DOHH2 (cell line): Measurements from ENCODE around the gene CYP27B1.

Experiments
- H3F3A ChIP-seq: fragments of 200-600 bp; sonication (generic), shearing (Covaris generic); 2 replicates; pipeline ENCODE4 v1.6.0; 2016; ENCODE audit warnings: antibody characterized with exemption, mild to moderate bottlenecking; ENCODE audit not compliant: control insufficient read depth, insufficient read depth
- H3K27ac ChIP-seq: fragments of 200-600 bp; sonication (generic); 2 replicates; pipeline ENCODE4 v1.5.1; 2014; ENCODE audit warnings: low read depth, mild to moderate bottlenecking, low read length, moderate library complexity
- H3K27me3 ChIP-seq: fragments of 200-600 bp; sonication (generic); 2 replicates; pipeline ENCODE4 v1.6.1; 2014; ENCODE audit warnings: mild to moderate bottlenecking, low read length, mixed read lengths; ENCODE audit not compliant: control insufficient read depth
- H3K36me3 ChIP-seq: fragments of 200-600 bp; sonication (generic); 2 replicates; pipeline ENCODE4 v1.6.1; 2014; ENCODE audit warnings: mild to moderate bottlenecking, low read length, moderate library complexity, mixed read lengths; ENCODE audit not compliant: control insufficient read depth
- H3K4me1 ChIP-seq: fragments of 200-600 bp; sonication (generic); 2 replicates; pipeline ENCODE4 v1.6.1; 2014; ENCODE audit warnings: mild to moderate bottlenecking, low read length, mixed read lengths; ENCODE audit not compliant: control insufficient read depth
- H3K4me2 ChIP-seq: fragments of 200-600 bp; sonication (generic); 2 replicates; pipeline ENCODE4 v1.6.0; 2014; ENCODE audit warnings: mild to moderate bottlenecking, low read length, moderate library complexity
- H3K4me3 ChIP-seq: fragments of 200-600 bp; sonication (generic); 2 replicates; pipeline ENCODE4 v1.5.1; 2014; ENCODE audit warnings: mild to moderate bottlenecking, low read length, mixed read lengths
- H3K79me2 ChIP-seq: fragments of 200-600 bp; sonication (generic); 2 replicates; pipeline ENCODE4 v1.6.1; 2014; ENCODE audit warnings: mild to moderate bottlenecking, low read length, mixed read lengths; ENCODE audit not compliant: control insufficient read depth
- H3K9me2 ChIP-seq: fragments of 200-600 bp; sonication (generic); replicated peaks from 2 replicates; pipeline ENCODE4 v1.6.1; 2014; ENCODE audit warnings: mild to moderate bottlenecking, low read length, mixed read lengths; ENCODE audit not compliant: control insufficient read depth
- H3K9me3 ChIP-seq: fragments of 200-600 bp; sonication (generic); 2 replicates; pipeline ENCODE4 v1.6.1; 2014; ENCODE audit warnings: antibody characterized with exemption, low read length, mixed read lengths; ENCODE audit not compliant: control insufficient read depth, insufficient read depth
- H4K20me1 ChIP-seq: fragments of 200-600 bp; sonication (generic); 2 replicates; pipeline ENCODE4 v1.6.0; 2014; ENCODE audit warnings: low read depth, mild to moderate bottlenecking, antibody characterized with exemption, low read length, moderate library complexity; ENCODE audit not compliant: control insufficient read depth, insufficient read depth
- EZH2phosphoT487 ChIP-seq: fragments of 200-600 bp; sonication (generic); IDR thresholded peaks from 2 replicates; pipeline ENCODE4 v1.6.1; 2017; ENCODE audit warnings: borderline replicate concordance, mild to moderate bottlenecking, antibody characterized with exemption, low read length, moderate library complexity, mixed read lengths
- TF ChIP-seq, protein P1 (sequence below): fragments of 200-600 bp; sonication (generic); IDR thresholded peaks from one replicate; pipeline ENCODE4 v1.5.1; 2014; ENCODE audit warnings: antibody characterized with exemption, mild to moderate bottlenecking, low read depth, low read length; ENCODE audit not compliant: poor library complexity, severe bottlenecking

Gene CYP27B1

DNA sequence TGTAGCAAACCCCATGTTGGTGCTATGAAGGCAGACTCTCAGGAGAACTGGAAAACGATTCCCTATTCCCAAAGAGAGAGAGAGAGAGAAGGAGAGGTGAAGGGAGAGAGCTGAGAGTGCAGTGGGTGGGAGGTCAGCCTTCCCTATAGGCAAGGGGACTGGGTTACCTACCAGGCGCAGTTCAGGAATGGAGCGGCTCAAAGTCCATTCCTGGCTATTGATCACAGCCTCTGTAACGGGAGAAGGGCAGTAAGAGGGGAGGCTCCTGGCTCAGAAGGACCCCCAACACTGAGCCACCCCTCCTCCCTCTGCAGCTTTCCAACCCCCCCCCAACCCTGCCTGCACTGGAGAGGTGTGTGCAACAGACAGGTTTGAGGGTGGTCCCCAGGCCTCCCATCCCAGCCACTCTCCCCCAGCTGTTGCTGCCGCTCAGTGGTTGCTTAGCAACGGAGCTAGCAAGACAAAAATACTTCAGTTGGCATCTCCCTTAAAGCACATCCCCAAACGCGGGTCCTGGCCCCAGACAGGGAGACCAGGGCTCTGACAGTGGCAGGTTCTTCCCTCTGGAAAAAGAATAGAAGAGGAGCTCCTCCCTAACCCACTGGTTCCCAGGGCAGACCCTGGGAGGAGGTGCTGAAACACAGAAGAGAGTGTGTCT, 31.6 kb downstream of the CYP27B1 start:
- H3K4me2 ChIP-seq = no peak overlapping the region

DNA sequence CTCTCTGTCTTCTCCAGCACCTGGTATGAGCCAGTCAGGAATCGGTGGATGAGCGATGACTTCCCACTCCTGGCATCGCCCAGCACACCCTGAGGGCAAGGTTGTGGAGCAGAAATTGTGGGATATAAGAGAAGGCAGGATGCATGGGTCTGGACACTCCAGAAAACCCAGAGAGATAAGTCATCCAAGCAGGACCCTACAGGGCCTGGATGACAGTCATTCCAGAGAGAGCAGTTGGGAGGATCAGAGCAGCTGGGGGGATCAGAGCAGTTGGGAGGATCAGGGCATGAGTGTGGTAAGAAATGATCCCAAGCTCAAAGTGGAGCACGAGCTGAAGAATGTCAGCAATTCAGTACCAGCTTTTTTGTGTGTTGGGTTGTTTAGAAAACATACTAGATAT, 32.3 kb downstream of the CYP27B1 start:
- H3K9me2 ChIP-seq = no peaks in the 10 kb centered on the region
- peaks cover 1% of the 10 kb centered on the region; the same call in 1 of the 2 replicates for H3K4me1 ChIP-seq
- H3K27ac ChIP-seq = no peak overlapping the region
- H3K36me3 ChIP-seq = peaks cover 40% of the 10 kb centered on the region
- no peak overlapping the region for H3K4me3 ChIP-seq
- peaks cover 8% of the 10 kb centered on the region for H3K79me2 ChIP-seq
- TF ChIP-seq EZH2phosphoT487 = no peak
- TF ChIP-seq, protein P1, sequence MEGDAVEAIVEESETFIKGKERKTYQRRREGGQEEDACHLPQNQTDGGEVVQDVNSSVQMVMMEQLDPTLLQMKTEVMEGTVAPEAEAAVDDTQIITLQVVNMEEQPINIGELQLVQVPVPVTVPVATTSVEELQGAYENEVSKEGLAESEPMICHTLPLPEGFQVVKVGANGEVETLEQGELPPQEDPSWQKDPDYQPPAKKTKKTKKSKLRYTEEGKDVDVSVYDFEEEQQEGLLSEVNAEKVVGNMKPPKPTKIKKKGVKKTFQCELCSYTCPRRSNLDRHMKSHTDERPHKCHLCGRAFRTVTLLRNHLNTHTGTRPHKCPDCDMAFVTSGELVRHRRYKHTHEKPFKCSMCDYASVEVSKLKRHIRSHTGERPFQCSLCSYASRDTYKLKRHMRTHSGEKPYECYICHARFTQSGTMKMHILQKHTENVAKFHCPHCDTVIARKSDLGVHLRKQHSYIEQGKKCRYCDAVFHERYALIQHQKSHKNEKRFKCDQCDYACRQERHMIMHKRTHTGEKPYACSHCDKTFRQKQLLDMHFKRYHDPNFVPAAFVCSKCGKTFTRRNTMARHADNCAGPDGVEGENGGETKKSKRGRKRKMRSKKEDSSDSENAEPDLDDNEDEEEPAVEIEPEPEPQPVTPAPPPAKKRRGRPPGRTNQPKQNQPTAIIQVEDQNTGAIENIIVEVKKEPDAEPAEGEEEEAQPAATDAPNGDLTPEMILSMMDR = no peak
- H3K27me3 ChIP-seq = no peaks in the 10 kb centered on the region
- H3K9me3 ChIP-seq = no peaks in the 10 kb centered on the region
- no peak overlapping the region for H3K4me2 ChIP-seq
- no peaks in the 10 kb centered on the region for H4K20me1 ChIP-seq
- no peaks in the 10 kb centered on the region for H3F3A ChIP-seq

More for the DNA sequence above, 31.6 kb downstream of the CYP27B1 start:
- Histone ChIP-seq H3K27me3 (no peaks in the 10 kb centered on the region), H3K36me3 (peaks cover 36% of the 10 kb centered on the region), H3K4me3 (no peak overlapping the region), H3K9me3 (no peaks in the 10 kb centered on the region), H3K4me1 (peaks cover 8% of the 10 kb centered on the region), H3F3A (no peaks in the 10 kb centered on the region), H4K20me1 (no peaks in the 10 kb centered on the region), H3K9me2 (no peaks in the 10 kb centered on the region), H3K27ac (no peak overlapping the region), H3K79me2 (peaks cover 15% of the 10 kb centered on the region)
- TF ChIP-seq EZH2phosphoT487 = no peak
- TF ChIP-seq, protein P1 = no peak

DNA sequence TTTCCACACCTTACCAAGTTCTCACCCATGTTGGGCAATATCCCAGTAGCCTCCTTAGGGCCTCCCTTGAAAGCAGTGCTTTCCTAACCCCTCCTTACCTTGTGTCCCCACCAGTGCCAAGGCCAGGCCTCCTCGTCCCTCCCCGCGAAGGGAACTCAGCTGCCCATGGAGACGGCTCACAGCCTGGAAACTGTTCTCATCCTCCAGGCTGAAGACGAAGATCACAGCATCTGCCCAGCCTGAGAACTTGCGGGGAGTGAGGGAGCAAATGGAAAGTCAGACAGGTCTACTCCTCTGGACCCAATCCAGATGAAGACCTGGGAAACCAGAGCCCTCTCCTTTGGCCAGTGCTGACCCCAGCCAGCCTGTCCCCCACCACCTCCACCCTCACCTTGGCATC, 33.0 kb downstream of the CYP27B1 start:
- TF ChIP-seq, protein P1 = no peak
- no peak for TF ChIP-seq EZH2phosphoT487
- Histone ChIP-seq H3K9me2 (no peaks in the 10 kb centered on the region), H3K9me3 (no peaks in the 10 kb centered on the region), H3K4me3 (no peak overlapping the region), H4K20me1 (no peaks in the 10 kb centered on the region), H3K27me3 (no peaks in the 10 kb centered on the region), H3K27ac (no peak overlapping the region), H3F3A (no peaks in the 10 kb centered on the region), H3K4me2 (no peak overlapping the region), H3K4me1 (no peaks in the 10 kb centered on the region), H3K36me3 (peaks cover 40% of the 10 kb centered on the region), H3K79me2 (peaks cover under 1% of the 10 kb centered on the region)
